ENCODE results near the gene CDCP2.

- TF ChIP-seq CTCF (IDR thresholded peaks at IDR 0.05): no peak
- TF ChIP-seq POLR2A (IDR thresholded peaks at IDR 0.05): no peak
These were observed 17.2 kb downstream of the CDCP2 start for GRCh38 chr1:54135436-54136120.

Data from body of pancreas (tissue), 4 donors.